ENCODE data around the gene BRINP3.
A peak's percentile ranks its signal among the peaks of the same experiment; 100 is the strongest.
"Not testable (repeated sequence)": the region's sequence is repeated elsewhere in the genome, so short reads cannot be mapped to it uniquely, and the experiment has no call there.

BRINP3 gene

DNA sequence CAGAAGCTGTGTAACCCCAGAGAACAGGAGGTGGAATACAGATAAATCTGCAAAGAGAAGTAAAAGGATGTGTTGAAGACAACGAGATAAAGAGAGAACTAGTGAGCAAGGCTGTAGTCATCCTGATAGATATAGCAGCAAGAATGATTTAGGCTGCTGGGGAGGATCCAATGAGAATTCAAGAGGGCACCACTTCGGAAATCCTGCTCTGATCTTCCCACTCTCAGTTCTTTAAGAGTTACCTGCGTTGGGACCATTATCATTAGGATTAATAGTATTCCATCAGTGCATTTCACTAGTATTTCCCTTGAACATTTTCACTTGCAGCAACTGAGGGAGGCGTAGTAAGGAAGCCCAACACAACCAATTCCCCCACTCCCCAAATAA lies at the start of gene BRINP3:
TSS of gene BRINP3 (minus strand) at position 103 of the 387 bp plus-strand sequence.
- no peak for DNase-seq

DNA sequence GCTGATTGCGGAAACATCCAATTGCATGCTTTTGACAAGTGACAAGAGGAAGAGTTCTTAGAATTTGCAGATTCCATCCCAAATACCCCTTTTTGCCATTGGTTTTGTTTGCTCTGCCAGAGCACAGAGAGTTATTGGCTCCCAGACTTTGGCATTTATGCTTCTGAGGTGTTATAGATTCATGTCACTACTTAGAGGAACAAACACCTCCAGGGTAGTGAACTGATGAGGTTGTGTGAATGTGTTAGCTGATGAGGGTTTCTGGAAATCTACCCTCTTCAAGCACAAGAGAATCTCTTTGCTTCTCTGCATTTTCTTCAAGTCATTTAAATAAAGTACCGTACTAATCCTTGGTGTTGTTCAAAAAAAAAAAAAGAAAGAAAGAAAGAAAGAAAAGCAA lies 33.9 kb upstream of the BRINP3 start:
- DNase-seq: no peak

DNA sequence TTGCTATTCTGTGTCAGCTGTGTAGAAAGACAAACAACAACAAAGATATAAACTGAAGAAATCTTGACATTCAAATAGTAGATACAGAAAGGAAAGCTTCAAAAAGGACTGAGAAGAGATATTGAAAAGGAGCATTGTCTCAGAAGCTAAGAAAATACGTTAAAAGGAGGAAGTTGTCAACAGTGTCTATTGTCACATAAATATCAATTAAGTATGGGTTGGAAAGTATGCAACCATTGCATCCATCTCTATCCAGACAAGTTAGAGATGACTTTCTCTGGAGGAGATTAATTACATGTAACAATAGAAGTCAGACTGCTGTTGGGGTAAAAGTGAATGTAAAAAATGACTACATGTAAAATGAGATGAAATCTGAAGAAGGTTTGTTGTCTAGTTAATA lies 29.7 kb upstream of the BRINP3 start:
- DNase-seq: no peak

DNA sequence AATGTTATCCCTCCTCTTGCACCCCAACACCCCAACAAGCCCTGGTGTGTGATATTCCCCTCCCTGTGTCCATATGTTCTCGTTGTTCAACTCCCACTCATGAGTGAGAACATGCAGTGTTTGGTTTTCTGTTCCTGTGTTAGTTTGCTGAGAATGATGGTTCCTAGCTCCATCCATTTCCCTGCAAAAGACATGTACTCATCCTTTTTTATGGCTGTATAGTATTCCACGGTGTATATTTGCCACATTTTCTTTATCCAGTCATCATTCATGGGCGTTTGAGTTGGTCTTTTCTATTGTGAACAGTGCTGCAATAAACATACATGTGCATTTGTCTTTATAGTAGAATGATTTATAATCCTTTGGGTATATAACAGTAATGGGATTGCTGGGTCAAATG lies 26.9 kb upstream of the BRINP3 start:
- not testable (repeated sequence) for DNase-seq

DNA sequence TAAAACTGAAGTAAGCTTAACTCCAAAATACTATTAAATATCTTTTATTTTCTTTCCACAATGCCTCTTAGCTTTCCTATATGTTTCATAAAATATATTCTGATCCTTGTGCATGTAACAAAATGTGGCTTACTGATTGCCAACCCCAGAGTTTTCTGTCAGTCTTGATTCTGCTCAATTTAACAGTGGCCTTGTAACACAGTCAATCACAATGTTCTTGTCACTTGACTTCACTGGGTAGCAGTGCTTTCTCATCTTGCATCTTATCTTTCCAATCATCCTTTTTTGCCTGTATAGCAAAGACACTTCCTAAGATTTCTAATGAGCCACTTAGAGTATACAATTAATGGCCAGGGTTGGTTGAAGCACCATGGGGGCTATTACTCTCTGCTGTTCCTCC lies 19.9 kb upstream of the BRINP3 start:
- no peak for DNase-seq

DNA sequence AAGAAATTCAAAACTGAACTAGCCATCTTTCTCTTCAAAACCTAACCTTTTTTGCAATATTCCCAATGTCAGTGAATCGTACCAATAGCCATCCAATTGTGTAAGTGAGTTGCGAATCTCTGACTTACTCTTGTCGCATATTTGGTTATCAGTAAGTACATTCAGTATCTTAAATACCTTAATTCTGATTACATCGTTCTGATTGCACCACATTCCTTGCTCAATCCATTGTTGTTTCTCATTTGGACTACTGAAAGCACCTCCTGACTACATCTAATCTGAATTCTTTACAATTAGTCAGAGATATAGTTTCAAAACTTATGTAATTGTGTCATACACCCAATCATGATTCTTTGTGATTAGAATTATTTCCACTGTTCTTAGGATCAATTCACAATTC lies 16.8 kb upstream of the BRINP3 start:
- DNase-seq: no peak

DNA sequence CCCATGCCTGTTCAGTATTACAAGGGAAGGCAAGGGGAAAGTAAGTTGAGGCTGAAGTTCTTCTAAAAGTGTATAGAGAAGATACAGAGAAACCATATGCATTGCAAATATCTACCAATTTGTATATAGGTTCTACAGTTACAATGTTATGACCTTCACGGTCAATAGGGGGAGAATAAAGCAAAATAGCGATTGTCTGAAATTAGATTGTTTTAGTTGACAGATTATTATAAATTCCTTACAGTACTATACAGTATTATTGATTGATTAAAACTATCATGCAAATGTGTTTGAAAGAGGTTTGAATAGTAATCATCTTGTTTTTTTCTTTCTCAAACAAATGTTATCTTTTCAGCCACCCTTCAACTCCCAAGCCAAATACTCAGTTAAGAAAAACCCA lies 13.7 kb upstream of the BRINP3 start:
- no peak for DNase-seq

DNA sequence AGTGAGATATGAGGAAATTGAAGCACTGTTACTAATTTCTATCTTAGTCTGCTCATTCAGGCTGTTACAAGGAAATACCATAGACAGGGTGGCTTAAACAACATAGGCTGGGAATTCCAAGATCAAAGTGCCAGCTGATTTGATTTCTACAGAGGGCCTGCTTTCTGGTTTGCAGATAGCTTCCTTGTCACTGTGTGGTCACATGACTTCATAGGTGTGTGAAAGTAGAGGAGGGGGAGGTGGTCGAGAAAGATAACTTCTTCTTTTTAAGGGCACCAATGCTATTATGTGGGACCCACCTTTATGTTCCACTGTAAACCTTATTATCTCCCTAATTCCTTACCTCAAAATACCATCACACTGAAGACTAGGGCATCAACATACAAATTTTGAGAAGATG lies 6.4 kb upstream of the BRINP3 start:
- no peak for DNase-seq

DNA sequence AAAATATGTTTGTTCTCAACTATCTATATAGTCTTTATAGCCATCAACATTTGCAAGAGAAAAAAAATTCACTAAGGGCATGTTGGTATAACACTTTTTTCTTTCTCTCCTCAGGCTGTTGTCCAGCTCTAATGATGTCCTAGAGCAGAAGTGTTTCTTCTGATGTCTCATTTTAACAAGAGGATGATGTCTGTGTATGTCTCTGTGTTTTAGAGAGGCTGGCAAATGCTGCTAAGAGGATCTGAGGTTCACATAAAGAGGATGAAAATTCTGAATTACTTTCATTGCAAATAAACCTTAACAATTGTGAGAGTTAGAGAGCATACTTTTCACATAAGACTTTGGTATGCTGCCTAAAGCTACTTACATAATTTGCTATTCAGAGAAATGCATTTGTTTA lies 2.6 kb upstream of the BRINP3 start:
- DNase-seq: no peak

DNA sequence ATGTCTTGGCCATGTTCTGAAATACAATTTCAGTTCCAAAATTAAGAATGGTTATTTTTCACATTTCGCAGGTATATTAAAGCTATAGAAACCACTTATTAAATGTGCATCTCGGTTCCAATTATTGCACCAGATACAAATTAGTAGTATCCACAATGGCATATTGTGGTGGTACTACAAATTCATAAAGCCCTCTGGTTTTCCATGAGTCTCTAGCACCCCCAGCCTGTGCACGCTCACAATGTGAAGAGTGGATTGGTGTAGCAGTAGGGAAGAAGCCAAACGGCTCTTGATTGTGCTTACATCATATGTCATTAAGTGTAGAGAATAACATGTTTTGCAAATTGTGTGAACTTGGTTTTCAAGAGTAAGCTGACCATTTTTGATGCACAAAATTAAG lies 1.9 kb upstream of the BRINP3 start:
- DNase-seq: peak; percentile 30

DNA sequence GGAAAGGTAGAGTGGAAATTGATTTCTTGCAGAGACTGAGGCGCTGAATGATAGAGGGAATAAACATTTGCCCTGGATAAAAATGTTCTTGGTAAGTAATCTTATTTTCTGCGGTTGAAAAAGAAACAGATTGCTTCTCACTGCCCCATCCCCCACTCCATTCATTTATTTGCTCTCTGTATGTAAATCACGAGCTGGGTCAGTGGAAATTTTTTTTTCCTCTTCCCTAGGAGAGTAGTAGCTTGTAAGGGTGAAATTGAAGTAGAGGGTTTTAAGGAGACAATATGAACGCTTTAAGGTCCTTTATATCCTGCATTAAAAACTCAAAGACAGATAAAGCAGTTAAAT lies 1.4 kb upstream of the BRINP3 start:
- DNase-seq: peak; percentile 70

DNA sequence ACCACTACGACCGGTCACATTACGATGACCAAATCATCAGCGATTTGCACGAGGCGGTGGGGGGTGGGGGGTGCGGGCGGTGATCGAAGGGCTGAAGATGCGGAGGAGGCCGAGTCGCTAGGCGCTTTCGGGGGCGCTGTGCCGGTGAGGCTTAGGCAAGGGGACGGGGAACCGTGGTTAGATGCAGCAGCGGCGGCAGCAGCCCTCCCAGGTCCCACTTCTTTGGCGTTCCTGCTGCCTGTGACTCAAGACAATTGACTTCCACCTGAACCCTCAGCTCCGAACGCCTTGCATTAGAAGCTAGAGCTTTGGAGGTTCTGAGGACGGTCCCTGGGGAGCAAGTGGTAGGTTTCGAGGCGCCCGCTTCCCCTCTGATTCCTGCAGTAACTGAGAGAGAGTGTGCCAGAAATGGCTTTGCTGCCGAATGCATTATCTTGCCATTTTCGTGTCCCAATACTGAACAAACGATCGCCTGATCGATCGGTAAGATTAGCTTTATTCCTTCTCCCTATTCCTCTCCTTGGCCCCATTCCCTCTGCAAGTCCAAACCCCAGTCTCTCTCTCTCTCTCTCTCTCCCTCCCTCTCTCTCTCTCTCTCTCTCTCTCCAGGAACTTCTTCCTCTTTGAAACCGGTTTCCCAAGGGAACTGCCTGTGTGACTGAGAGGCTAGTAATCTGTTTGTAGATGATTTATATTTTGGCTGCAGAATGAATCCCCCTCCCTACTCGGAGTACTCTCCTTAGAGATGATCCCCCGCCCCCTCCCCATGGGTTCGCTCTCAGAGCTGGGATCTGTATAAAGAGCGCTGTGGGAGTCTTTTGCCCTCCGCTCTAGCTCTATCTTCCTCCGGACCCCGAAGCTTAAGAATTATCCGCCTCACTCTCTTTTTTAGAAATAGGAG lies 735 bp upstream of the BRINP3 start:
- peak; percentile 75 for DNase-seq

DNA sequence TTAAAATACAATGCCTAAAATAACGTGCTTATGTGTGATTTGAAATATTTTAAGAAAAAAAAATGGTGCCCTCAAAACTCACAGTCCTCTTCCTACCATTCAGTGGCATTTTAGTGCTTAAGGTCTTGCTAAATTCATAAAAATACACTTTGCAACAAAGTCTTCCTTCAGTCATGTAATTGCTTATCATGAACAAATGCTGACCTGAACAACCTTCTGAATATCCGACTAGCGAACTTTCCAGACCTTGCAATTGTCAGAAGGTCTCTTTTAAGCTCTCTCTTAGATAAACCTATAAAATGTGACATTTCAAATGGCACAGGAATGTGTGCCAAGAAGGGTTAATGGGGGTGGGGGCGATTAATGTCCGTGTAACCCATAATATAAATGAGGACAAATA lies 858 bp downstream of the BRINP3 start:
- DNase-seq: no peak

DNA sequence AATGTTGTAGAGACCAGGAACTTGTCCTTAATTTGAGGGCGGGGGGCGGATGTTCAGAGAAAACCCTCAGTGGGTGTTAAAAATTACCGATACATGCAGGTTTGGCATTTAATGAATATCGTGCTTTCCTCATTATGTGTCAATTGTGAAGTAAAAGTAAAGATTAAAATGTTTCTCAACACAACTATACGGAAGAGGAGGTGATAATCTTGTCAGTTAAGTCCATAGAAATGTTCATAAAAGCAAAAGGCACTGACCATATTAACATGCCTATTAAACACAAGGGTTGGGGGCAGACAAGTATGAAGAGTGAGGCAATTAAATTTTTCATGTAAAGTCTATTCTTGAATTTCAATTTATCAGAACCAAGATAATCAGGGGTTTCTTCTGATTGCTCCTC lies 1.3 kb downstream of the BRINP3 start:
- DNase-seq: no peak

DNA sequence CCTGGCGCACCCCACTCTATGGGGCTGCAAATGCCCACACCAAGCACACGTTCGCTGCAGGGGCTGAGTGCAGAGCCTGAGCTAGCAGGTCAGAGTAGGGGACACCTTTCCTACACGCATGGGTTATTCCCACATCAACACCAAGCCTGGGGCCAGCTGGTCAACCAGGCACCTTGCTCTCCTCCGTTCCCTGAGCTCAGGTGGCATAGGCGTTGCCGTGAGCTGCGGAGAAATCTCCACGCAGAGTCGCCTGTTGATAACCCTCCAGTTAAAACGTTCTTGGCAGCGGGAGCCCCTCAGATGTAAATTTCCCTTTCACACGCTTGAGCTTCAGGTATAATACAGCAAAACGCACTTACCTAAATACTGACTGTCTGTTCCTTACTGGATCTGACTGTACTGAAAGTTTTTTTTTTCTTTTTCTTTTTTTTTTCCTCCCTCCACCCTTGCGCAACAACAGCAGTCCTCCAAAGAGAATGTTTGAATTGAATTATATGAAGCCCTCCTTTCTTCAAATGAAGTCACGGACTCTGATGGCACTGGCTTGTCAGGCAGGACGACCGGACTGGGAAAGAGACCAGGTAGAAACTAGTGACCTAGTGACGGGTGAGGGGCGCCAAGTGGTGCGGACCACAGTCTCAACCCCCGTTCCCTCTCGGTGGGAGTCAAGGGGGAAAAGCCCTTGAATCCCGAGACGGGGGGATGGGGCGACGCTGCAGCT lies 2.1 kb downstream of the BRINP3 start:
- peak; percentile 33 for DNase-seq

DNA sequence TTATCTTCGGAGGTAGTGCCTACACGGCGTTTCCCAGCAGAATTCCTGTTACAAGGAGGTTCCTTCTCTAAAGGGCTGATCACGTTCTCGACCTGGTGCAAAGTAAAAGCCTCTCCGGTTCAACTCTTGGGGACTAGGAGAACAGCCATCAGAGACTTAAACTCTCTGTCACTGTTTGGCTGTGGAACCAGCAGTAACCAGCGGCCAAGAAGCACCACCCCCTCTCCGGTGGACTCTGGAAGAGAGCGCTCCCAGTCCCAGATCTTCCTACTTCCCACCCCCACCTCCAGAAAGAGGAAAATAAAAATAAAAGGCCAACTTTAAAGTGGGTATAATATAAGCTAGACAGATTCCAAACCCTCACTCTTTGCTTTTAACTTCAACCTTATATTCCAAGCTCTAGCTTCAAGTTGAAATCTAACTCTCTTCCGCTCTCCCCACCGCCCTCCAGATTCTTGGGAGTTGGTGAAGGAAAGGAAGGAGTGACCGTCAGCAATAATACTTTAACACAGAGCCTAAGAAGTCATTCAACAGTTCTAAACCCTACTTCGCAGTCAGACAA lies 2.9 kb downstream of the BRINP3 start:
- peak; percentile 29 for DNase-seq

DNA sequence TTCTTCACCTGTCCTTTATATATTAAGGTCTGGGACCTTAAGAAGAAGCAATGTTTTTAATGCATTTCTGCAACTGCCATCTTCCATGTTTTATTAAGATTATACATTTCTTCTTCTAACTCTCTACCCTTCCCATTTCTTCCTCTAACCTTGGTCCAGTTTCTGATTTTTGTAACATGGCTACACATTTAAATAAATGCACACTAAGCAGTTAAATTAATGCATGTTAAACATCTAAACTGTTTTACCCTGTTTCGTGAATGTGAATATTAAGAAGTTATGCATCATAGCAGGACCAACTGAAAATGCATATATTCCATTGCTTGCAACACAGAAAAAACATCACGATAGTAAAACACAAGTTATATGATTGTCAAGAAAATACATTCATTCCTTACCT lies 3.7 kb downstream of the BRINP3 start:
- no peak for DNase-seq

DNA sequence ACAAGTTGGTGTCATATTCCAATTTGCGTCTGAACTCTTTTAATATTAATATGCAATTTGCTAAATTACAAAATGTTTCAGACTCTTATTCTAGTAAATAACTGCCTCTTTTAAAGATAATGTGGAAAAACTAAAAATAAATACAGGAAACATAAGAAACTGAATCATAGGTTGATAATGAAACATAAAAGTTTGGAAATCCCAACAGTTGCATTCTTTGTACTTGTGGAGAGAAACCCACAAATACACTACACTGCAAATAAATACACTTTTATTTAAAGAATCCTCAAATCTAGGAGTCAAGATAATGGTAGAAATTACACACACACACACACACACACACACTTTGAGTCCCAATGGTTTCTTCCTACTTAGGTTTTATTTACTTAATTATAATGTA lies 5.2 kb downstream of the BRINP3 start:
- DNase-seq: no peak

DNA sequence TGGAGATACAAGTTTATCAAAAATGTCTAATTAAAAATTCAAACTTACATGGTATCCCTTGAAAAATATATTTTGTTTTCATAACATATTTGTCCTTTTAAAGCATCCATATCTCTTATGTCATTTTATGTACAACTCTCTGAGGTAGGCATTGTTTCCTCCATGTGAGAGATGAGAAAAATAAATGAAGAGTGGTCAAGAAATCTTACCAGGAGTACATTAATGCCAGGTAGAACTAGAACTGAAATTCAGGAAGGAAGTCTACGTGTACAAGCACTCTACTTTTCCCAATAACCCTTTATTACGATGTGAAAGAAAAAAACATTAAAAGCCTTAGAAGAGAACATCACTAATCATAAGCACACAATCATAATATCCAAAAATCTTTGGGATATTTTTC lies 5.6 kb downstream of the BRINP3 start:
- no peak for DNase-seq

DNA sequence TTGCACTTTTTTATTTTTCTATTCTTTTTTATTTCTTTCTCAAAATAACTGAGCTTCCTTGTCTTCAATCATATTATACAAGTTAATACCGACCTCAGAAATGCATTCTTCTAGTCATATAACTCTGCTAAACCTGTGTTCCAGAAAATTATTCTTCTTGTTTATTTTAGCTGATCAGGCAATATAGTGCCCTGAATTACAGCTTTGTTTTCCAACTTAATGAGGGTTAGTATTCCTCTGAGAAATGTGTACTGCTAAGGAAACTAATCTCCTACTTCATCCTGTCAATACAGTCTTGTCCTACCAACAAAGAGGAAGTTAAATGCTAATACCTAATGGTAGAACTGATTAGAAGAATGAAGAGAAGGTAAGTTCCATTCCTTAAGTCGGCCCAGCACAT lies 13.0 kb downstream of the BRINP3 start:
- DNase-seq: no peak

DNA sequence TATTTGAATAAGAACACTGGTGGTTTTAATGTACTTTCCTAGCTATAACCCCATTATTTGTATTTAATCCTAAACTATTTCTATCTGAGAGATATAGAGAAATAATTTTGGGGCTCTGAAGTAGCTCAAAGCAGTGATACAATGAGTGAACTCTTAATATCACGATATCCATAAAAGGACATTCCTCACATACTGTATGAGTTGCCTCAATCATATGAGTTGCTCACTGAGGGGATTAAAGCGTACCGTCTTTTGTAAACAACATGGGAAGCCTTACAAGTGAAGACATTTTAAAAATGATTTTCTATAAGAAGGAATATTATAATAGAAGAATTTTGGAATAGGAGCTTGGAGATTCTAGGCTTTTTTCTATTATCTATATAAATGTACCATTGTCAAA lies 21.5 kb downstream of the BRINP3 start:
- DNase-seq: no peak

DNA sequence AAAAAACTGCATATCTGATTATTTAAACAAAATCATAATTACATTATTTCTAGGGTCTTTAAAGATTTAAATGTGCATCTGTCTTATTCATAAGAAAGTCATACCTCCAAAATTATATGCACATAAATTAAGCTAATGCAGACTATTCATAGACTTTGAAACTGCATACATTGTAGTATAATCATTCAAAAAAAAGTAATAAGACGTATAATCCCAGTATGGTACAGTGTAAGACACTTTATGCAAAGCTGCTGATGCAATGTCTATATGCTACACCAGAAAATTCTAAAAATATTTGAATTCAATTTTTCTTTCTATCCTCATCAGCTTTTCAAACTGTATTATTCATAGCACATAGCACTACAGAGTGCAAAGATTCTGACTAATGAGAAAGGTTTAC lies 22.0 kb downstream of the BRINP3 start:
- DNase-seq: no peak

DNA sequence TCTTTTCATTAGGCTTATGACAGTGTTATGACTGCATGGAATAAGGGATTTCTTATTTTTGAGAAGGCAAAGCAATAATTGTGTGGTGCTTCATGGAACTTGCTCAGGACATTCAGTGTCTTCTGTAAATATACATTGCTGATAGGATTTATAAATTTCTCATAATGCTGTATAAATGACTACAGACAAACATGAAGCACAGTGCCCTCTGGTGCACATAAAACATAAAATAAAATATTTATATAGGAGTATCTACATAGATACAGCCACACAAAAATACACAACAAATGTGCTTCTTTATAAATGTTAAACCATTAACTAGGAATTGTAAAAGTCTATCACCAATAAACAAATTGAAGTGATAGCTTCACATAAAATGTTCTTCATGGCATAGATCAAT lies 24.1 kb downstream of the BRINP3 start:
- no peak for DNase-seq

DNA sequence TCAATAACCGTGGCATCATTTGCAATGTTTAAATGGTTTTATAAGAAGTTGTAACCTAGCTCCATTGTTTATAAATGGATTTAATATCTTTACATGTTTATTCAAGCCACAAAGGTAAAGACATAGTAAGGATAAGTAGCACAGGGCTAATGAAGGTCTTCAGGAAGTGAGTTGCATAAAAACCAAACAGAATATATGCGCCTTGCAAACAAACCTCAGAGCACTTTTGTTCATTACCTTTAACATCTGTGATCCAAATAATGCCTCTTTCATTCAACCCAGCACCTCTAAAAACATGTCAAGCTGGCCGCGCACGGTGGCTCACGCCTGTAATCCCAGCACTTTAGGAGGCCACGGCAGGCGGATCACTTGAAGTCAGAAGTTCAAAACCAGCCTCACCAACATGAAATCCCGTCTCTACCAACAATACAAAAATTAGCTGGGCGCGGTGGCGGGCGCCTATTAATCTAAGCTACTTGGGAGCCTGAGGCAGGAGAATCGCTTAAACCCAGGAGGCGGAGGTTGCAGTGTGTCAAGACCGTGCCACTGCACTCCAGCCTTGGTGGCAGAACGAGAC lies 25.3 kb downstream of the BRINP3 start:
- no peak for DNase-seq

Measured in NCI-H2227 treated with DMSO at 0.1 percent for 48 hours (cell line).